Mesenchymal stem cell (in vitro differentiated cells and primary cell): Measurements from ENCODE around the gene KIF9. TPM values are rescaled to one million over a fixed set of nuclear protein-coding genes. Genes with fewer than 3 reads are reported as not detected.
"Not testable (repeated sequence)": the region's sequence is repeated elsewhere in the genome, so short reads cannot be mapped to it uniquely, and the experiment has no call there.

Experiments
- DNase-seq: peaks from one replicate; pipeline ENCODE4 v3.0.0-alpha.2; 2013
- H2AFZ ChIP-seq: one replicate; pipeline ENCODE4 v1.6.1; 2013; ENCODE audit warnings: low read depth, mild to moderate bottlenecking, control low read depth, inconsistent platforms, low read length, moderate library complexity
- H2AK5ac ChIP-seq: 2 replicates; pipeline ENCODE4 v1.6.1; 2013; ENCODE audit warnings: low read length, moderate library complexity, mild to moderate bottlenecking, inconsistent platforms; ENCODE audit not compliant: severe bottlenecking
- H2BK120ac ChIP-seq: one replicate; pipeline ENCODE4 v1.6.1; 2013; ENCODE audit warnings: low read depth, mild to moderate bottlenecking, inconsistent platforms, low read length, moderate library complexity
- H2BK12ac ChIP-seq, 2 experiments: one replicate each; pipeline ENCODE4 v1.6.1; 2013; ENCODE audit warnings: inconsistent platforms in 2 of 2, low read length in 2 of 2, mild to moderate bottlenecking in 2 of 2, moderate library complexity in 2 of 2, control low read depth in 1 of 2
- H2BK15ac ChIP-seq: one replicate; pipeline ENCODE4 v1.6.1; 2013; ENCODE audit warnings: mild to moderate bottlenecking, low read depth, inconsistent platforms; ENCODE audit not compliant: poor library complexity, severe bottlenecking
- H2BK5ac ChIP-seq: 2 replicates; pipeline ENCODE4 v1.6.1; 2013; ENCODE audit warnings: low read depth, mild to moderate bottlenecking, low read length, control low read depth, inconsistent platforms; ENCODE audit not compliant: poor library complexity, severe bottlenecking
- H3K14ac ChIP-seq, 2 experiments: one replicate each; pipeline ENCODE4 v1.6.1; 2013; ENCODE audit warnings: inconsistent platforms in 2 of 2, low read length in 2 of 2, control low read depth in 1 of 2, mild to moderate bottlenecking in 1 of 2, moderate library complexity in 1 of 2
- H3K18ac ChIP-seq, 2 experiments: one replicate each; pipeline ENCODE4 v1.6.1; 2013; ENCODE audit warnings: inconsistent platforms in 2 of 2, low read length in 2 of 2, control low read depth in 1 of 2, low read depth in 1 of 2, mild to moderate bottlenecking in 1 of 2
- H3K23ac ChIP-seq, 2 experiments: one replicate each; pipeline ENCODE4 v1.6.1; 2013; ENCODE audit warnings: inconsistent platforms in 2 of 2, low read length in 2 of 2, mild to moderate bottlenecking in 2 of 2, moderate library complexity in 2 of 2, control low read depth in 1 of 2
- H3K27ac ChIP-seq: 2 replicates; pipeline ENCODE4 v1.5.1; 2013; ENCODE audit warnings: mild to moderate bottlenecking, moderate library complexity, low read length, control low read depth, inconsistent platforms; ENCODE audit not compliant: poor library complexity, severe bottlenecking
- H3K27me3 ChIP-seq, 2 experiments: 2 replicates each; pipeline versions ENCODE4 v1.6.1 to v1.7.0; 2013; ENCODE audit warnings: low read length in 2 of 2, mild to moderate bottlenecking in 2 of 2, moderate library complexity in 2 of 2, control low read depth in 1 of 2, inconsistent platforms in 1 of 2; ENCODE audit not compliant: control insufficient read depth in 1 of 2, insufficient read depth in 1 of 2
- H3K36me3 ChIP-seq, 2 experiments: 2 replicates each; pipeline versions ENCODE4 v1.6.1 to v1.7.0; 2013; ENCODE audit warnings: low read length in 2 of 2, control low read depth in 1 of 2, inconsistent platforms in 1 of 2, low read depth in 1 of 2, mild to moderate bottlenecking in 1 of 2; ENCODE audit not compliant: insufficient read depth in 2 of 2, control insufficient read depth in 1 of 2
- H3K4ac ChIP-seq, 2 experiments: one replicate each; pipeline ENCODE4 v1.6.1; 2013; ENCODE audit warnings: inconsistent platforms in 2 of 2, low read length in 2 of 2, mild to moderate bottlenecking in 2 of 2, moderate library complexity in 2 of 2, control low read depth in 1 of 2, low read depth in 1 of 2
- H3K4me1 ChIP-seq: 2 replicates; pipeline ENCODE4 v1.6.1; 2013; ENCODE audit warnings: low read depth, low read length, control low read depth; ENCODE audit not compliant: control insufficient read depth, insufficient read depth
- H3K4me2 ChIP-seq: 2 replicates; pipeline ENCODE4 v1.6.1; 2013; ENCODE audit warnings: low read length, mild to moderate bottlenecking, inconsistent platforms; ENCODE audit not compliant: poor library complexity, severe bottlenecking
- H3K4me3 ChIP-seq, 2 experiments: 2 replicates each; pipeline versions ENCODE4 v1.5.1 to v1.7.0; 2013; ENCODE audit warnings: low read length in 2 of 2, mild to moderate bottlenecking in 2 of 2, control low read depth in 1 of 2, low read depth in 1 of 2; ENCODE audit not compliant: insufficient read depth in 1 of 2
- H3K79me1 ChIP-seq: replicated peaks from 2 replicates; pipeline ENCODE4 v1.6.1; 2013; ENCODE audit warnings: mild to moderate bottlenecking, control low read depth, low read length, inconsistent platforms; ENCODE audit not compliant: poor library complexity, severe bottlenecking
- H3K9ac ChIP-seq: 2 replicates; pipeline ENCODE4 v1.7.0; 2013; ENCODE audit warnings: mild to moderate bottlenecking, low read length, moderate library complexity
- H3K9me3 ChIP-seq: 2 replicates; pipeline ENCODE4 v1.7.0; 2013; ENCODE audit warnings: mild to moderate bottlenecking, low read length; ENCODE audit not compliant: control insufficient read depth
- H4K8ac ChIP-seq: one replicate; pipeline ENCODE4 v1.6.1; 2013; ENCODE audit warnings: inconsistent platforms, mild to moderate bottlenecking, low read length, moderate library complexity
- H4K91ac ChIP-seq: one replicate; pipeline ENCODE4 v1.6.1; 2013; ENCODE audit warnings: mild to moderate bottlenecking, low read length, inconsistent platforms
- WGBS: methylation state at CpG from one replicate; pipeline ENCODE4 v1.1.7; 2013; ENCODE audit warnings: mixed read lengths; 5-methylcytosine and 5-hydroxymethylcytosine counted together
- small RNA-seq: library from polyadenylated mRNA; stranded (forward); fragments of <200 nt; extraction: miRNeasy Mini kit (QIAGEN cat#:217004); gene quantifications from one replicate; pipeline ENCODE3, GENCODE V24; 2013; ENCODE audit warnings: low read depth

The KIF9 gene

GRCh38 chr3:47186285-47186684, 96.3 kb downstream of the KIF9 start:
- 100% methylated on average over 2 of the region's 2 CpGs for WGBS
- no peak overlapping the region for H3K4me2 ChIP-seq
- no peak overlapping the region for H2BK15ac ChIP-seq
- H3K4ac ChIP-seq: no peak overlapping the region
- no peak overlapping the region for H3K14ac ChIP-seq
- H4K91ac ChIP-seq: no peak overlapping the region
- H2AFZ ChIP-seq: no peak overlapping the region
- H3K18ac ChIP-seq: no peak overlapping the region
- no peak overlapping the region for H4K8ac ChIP-seq
- H3K23ac ChIP-seq: no peak overlapping the region
- H2BK5ac ChIP-seq: no peak overlapping the region
- no peak overlapping the region for H2BK12ac ChIP-seq
- no peak overlapping the region for H3K4me3 ChIP-seq
- no peaks in the 10 kb centered on the region for H3K27me3 ChIP-seq
- no peaks in the 10 kb centered on the region for H3K9me3 ChIP-seq
- no peak overlapping the region for H3K27ac ChIP-seq
- DNase-seq: no peak
- no peaks in the 10 kb centered on the region for H3K79me1 ChIP-seq
- H2AK5ac ChIP-seq: no peak overlapping the region
- H3K36me3 ChIP-seq: peaks cover 0 to 3% of the 10 kb centered on the region in 2 experiments
- no peak overlapping the region for H3K9ac ChIP-seq
- no peak overlapping the region for H2BK120ac ChIP-seq
- H3K4me1 ChIP-seq: no peaks in the 10 kb centered on the region

GRCh38 chr3:47181685-47182084, 100.9 kb downstream of the KIF9 start:
- not testable (repeated sequence) for H3K4ac ChIP-seq, H3K27me3 ChIP-seq, H3K27ac ChIP-seq, H3K79me1 ChIP-seq, H3K4me2 ChIP-seq, H4K91ac ChIP-seq, H2BK120ac ChIP-seq, H3K4me1 ChIP-seq, H3K9ac ChIP-seq, H2AK5ac ChIP-seq, H2BK15ac ChIP-seq, H3K4me3 ChIP-seq, H4K8ac ChIP-seq, H2BK12ac ChIP-seq, H3K14ac ChIP-seq, H2AFZ ChIP-seq, H3K23ac ChIP-seq, DNase-seq, H3K9me3 ChIP-seq, H2BK5ac ChIP-seq, H3K18ac ChIP-seq
- H3K36me3 ChIP-seq: peaks cover 7 to 14% of the 10 kb centered on the region in 2 experiments
- WGBS: 96% methylated on average over 4 of the region's 4 CpGs

GRCh38 chr3:47180011-47180410, 102.6 kb downstream of the KIF9 start:
- not testable (repeated sequence) for H3K4me2 ChIP-seq, H3K4me1 ChIP-seq, H4K91ac ChIP-seq, H4K8ac ChIP-seq, H3K79me1 ChIP-seq, H2AK5ac ChIP-seq, H2BK12ac ChIP-seq, H3K18ac ChIP-seq, H2AFZ ChIP-seq, H3K4ac ChIP-seq, H3K9me3 ChIP-seq, H3K4me3 ChIP-seq, DNase-seq, H3K27me3 ChIP-seq, H2BK15ac ChIP-seq, H3K9ac ChIP-seq, H3K23ac ChIP-seq, H3K14ac ChIP-seq, H3K27ac ChIP-seq, H2BK5ac ChIP-seq, H2BK120ac ChIP-seq
- peaks cover 7 to 14% of the 10 kb centered on the region in 2 experiments for H3K36me3 ChIP-seq
- 95% methylated on average over 11 of the region's 12 CpGs for WGBS

Small RNAs within 50 kb of the gene (small RNA-seq; reads per million reads assigned to genes)
- not detected for gene SNORD13P3
